ENCODE measurements around the gene ZFAND3.

GRCh38 chr6:37998366-37998765 is 178.8 kb downstream of the ZFAND3 start:
- TF ChIP-seq CTCF (IDR thresholded peaks at IDR 0.05 in 8 of 11, conservative IDR thresholded peaks at IDR 0.05 in 3 of 11) = no peak
- TF ChIP-seq POLR2A (IDR thresholded peaks at IDR 0.05) = no peak

Measured in spleen (tissue), 7 donors.